ENCODE measurements around the gene RIPK4.

RIPK4 gene

GRCh38 chr21:41733951-41734689, 32.7 kb downstream of the RIPK4 start:
- Histone ChIP-seq H3K9ac (ENCODE audit: low read depth, low read length) (no peak overlapping the region), H3K4me3 (ENCODE audit: low read depth, low read length) (no peak overlapping the region), H3K27me3 (ENCODE audit: control insufficient read depth, insufficient read depth, low read length) (no peaks in the 10 kb centered on the region), H3K9me3 (ENCODE audit: control insufficient read depth, insufficient read depth, low read length) (peaks cover 9% of the 10 kb centered on the region; the same call in 1 of the 2 replicates), H3K27ac (ENCODE audit: low read depth, low read length) (no peak overlapping the region), H3K4me1 (ENCODE audit: control insufficient read depth, insufficient read depth, low read length) (no peaks in the 10 kb centered on the region), H3K36me3 (ENCODE audit: control insufficient read depth, insufficient read depth, low read length) (no peaks in the 10 kb centered on the region)

GRCh38 chr21:41731081-41731480, 35.8 kb downstream of the RIPK4 start:
- Histone ChIP-seq H3K27me3 (ENCODE audit: control insufficient read depth, insufficient read depth, low read length) (peaks cover 8% of the 10 kb centered on the region), H3K36me3 (ENCODE audit: control insufficient read depth, insufficient read depth, low read length) (no peaks in the 10 kb centered on the region), H3K9ac (ENCODE audit: low read depth, low read length) (no peak overlapping the region), H3K9me3 (ENCODE audit: control insufficient read depth, insufficient read depth, low read length) (no peaks in the 10 kb centered on the region), H3K27ac (ENCODE audit: low read depth, low read length) (no peak overlapping the region), H3K4me3 (ENCODE audit: low read depth, low read length) (no peak overlapping the region), H3K4me1 (ENCODE audit: control insufficient read depth, insufficient read depth, low read length) (peaks cover under 1% of the 10 kb centered on the region; the same call in 1 of the 2 replicates)

- Histone ChIP-seq H3K27me3 (ENCODE audit: control insufficient read depth, insufficient read depth, low read length) (peaks cover 16% of the 10 kb centered on the region), H3K9me3 (ENCODE audit: control insufficient read depth, insufficient read depth, low read length) (no peaks in the 10 kb centered on the region), H3K27ac (ENCODE audit: low read depth, low read length) (no peak overlapping the region), H3K9ac (ENCODE audit: low read depth, low read length) (no peak overlapping the region), H3K36me3 (ENCODE audit: control insufficient read depth, insufficient read depth, low read length) (no peaks in the 10 kb centered on the region), H3K4me1 (ENCODE audit: control insufficient read depth, insufficient read depth, low read length) (peaks cover 4% of the 10 kb centered on the region; the same call in 1 of the 2 replicates), H3K4me3 (ENCODE audit: low read depth, low read length) (no peak overlapping the region)
Measured at GRCh38 chr21:41730367-41730765, 36.5 kb downstream of the RIPK4 start.

GRCh38 chr21:41729701-41730366, 37.0 kb downstream of the RIPK4 start:
- no peak overlapping the region for H3K4me3 ChIP-seq (ENCODE audit: low read depth, low read length)
- no peaks in the 10 kb centered on the region for H3K36me3 ChIP-seq (ENCODE audit: control insufficient read depth, insufficient read depth, low read length)
- H3K9me3 ChIP-seq (ENCODE audit: control insufficient read depth, insufficient read depth, low read length), result no peaks in the 10 kb centered on the region
- peaks cover 4% of the 10 kb centered on the region; the same call in 1 of the 2 replicates for H3K4me1 ChIP-seq (ENCODE audit: control insufficient read depth, insufficient read depth, low read length)
- H3K9ac ChIP-seq (ENCODE audit: low read depth, low read length), result no peak overlapping the region
- peaks cover 20% of the 10 kb centered on the region for H3K27me3 ChIP-seq (ENCODE audit: control insufficient read depth, insufficient read depth, low read length)
- H3K27ac ChIP-seq (ENCODE audit: low read depth, low read length), result no peak overlapping the region

- no peak overlapping the region for H3K27ac ChIP-seq (ENCODE audit: low read depth, low read length)
- H3K4me3 ChIP-seq (ENCODE audit: low read depth, low read length), result no peak overlapping the region
- H3K27me3 ChIP-seq (ENCODE audit: control insufficient read depth, insufficient read depth, low read length), result peaks cover 30% of the 10 kb centered on the region
Measured at GRCh38 chr21:41727784-41728763, 38.8 kb downstream of the RIPK4 start.

GRCh38 chr21:41726970-41727783, 39.7 kb downstream of the RIPK4 start:
- H3K9me3 ChIP-seq (ENCODE audit: control insufficient read depth, insufficient read depth, low read length), result no peaks in the 10 kb centered on the region
- no peak overlapping the region for H3K4me3 ChIP-seq (ENCODE audit: low read depth, low read length)
- peaks cover 30% of the 10 kb centered on the region for H3K27me3 ChIP-seq (ENCODE audit: control insufficient read depth, insufficient read depth, low read length)
- H3K36me3 ChIP-seq (ENCODE audit: control insufficient read depth, insufficient read depth, low read length), result no peaks in the 10 kb centered on the region
- H3K27ac ChIP-seq (ENCODE audit: low read depth, low read length), result no peak overlapping the region
- peaks cover 4% of the 10 kb centered on the region; the same call in 1 of the 2 replicates for H3K4me1 ChIP-seq (ENCODE audit: control insufficient read depth, insufficient read depth, low read length)
- H3K9ac ChIP-seq (ENCODE audit: low read depth, low read length), result no peak overlapping the region

More at GRCh38 chr21:41727784-41728763, 38.8 kb downstream of the RIPK4 start:
- H3K9ac ChIP-seq (ENCODE audit: low read depth, low read length), result no peak overlapping the region
- peaks cover 4% of the 10 kb centered on the region; the same call in 1 of the 2 replicates for H3K4me1 ChIP-seq (ENCODE audit: control insufficient read depth, insufficient read depth, low read length)
- no peaks in the 10 kb centered on the region for H3K9me3 ChIP-seq (ENCODE audit: control insufficient read depth, insufficient read depth, low read length)
- H3K36me3 ChIP-seq (ENCODE audit: control insufficient read depth, insufficient read depth, low read length), result no peaks in the 10 kb centered on the region

- Histone ChIP-seq H3K27me3 (ENCODE audit: control insufficient read depth, insufficient read depth, low read length) (peaks cover 30% of the 10 kb centered on the region), H3K9ac (ENCODE audit: low read depth, low read length) (no peak overlapping the region), H3K9me3 (ENCODE audit: control insufficient read depth, insufficient read depth, low read length) (no peaks in the 10 kb centered on the region), H3K36me3 (ENCODE audit: control insufficient read depth, insufficient read depth, low read length) (no peaks in the 10 kb centered on the region), H3K4me1 (ENCODE audit: control insufficient read depth, insufficient read depth, low read length) (peaks cover 4% of the 10 kb centered on the region; the same call in 1 of the 2 replicates), H3K27ac (ENCODE audit: low read depth, low read length) (no peak overlapping the region), H3K4me3 (ENCODE audit: low read depth, low read length) (no peak overlapping the region)
Measured at GRCh38 chr21:41726630-41726969, 40.3 kb downstream of the RIPK4 start.

GRCh38 chr21:41726058-41726558, 40.7 kb downstream of the RIPK4 start:
- Histone ChIP-seq H3K9me3 (ENCODE audit: control insufficient read depth, insufficient read depth, low read length) (no peaks in the 10 kb centered on the region), H3K4me3 (ENCODE audit: low read depth, low read length) (peak overlapping the region; percentile 55; the same call in 1 of the 2 replicates)

GRCh38 chr21:41725421-41726031, 41.3 kb downstream of the RIPK4 start:
- Histone ChIP-seq H3K4me3 (ENCODE audit: low read depth, low read length) (peak overlapping the region; percentile 55), H3K36me3 (ENCODE audit: control insufficient read depth, insufficient read depth, low read length) (no peaks in the 10 kb centered on the region), H3K27me3 (ENCODE audit: control insufficient read depth, insufficient read depth, low read length) (peaks cover 30% of the 10 kb centered on the region), H3K27ac (ENCODE audit: low read depth, low read length) (no peak overlapping the region), H3K9ac (ENCODE audit: low read depth, low read length) (no peak overlapping the region), H3K4me1 (ENCODE audit: control insufficient read depth, insufficient read depth, low read length) (peaks cover 14% of the 10 kb centered on the region), H3K9me3 (ENCODE audit: control insufficient read depth, insufficient read depth, low read length) (no peaks in the 10 kb centered on the region)

More at GRCh38 chr21:41726058-41726558, 40.7 kb downstream of the RIPK4 start:
- Histone ChIP-seq H3K4me1 (ENCODE audit: control insufficient read depth, insufficient read depth, low read length) (peaks cover 8% of the 10 kb centered on the region), H3K27me3 (ENCODE audit: control insufficient read depth, insufficient read depth, low read length) (peaks cover 30% of the 10 kb centered on the region), H3K36me3 (ENCODE audit: control insufficient read depth, insufficient read depth, low read length) (no peaks in the 10 kb centered on the region), H3K27ac (ENCODE audit: low read depth, low read length) (no peak overlapping the region), H3K9ac (ENCODE audit: low read depth, low read length) (no peak overlapping the region)
